A172 (cell line): ENCODE results near the gene LIM2. TPM values are rescaled to one million over a fixed set of nuclear protein-coding genes. Genes with fewer than 3 reads are reported as not detected.

Experiments used
- DNase-seq: peaks from one replicate; pipeline ENCODE4 v3.0.0-alpha.2; 2015; ENCODE audit warnings: low spot score
- total RNA-seq: library from RNA; depleted of rRNA; stranded (reverse); fragments of >200 nt; shearing (Covaris generic); gene quantifications from 2 replicates; pipeline ENCODE4 v1.2.3, GENCODE V29; 2014

LIM2 gene
- total RNA-seq, 1 experiment from 2014 or later = not detected

GRCh38 chr19:51396175-51396574 is 8.4 kb upstream of the LIM2 start:
- DNase-seq = no peak

- peak; percentile 96 for DNase-seq
Observed at GRCh38 chr19:51394050-51394836, 6.5 kb upstream of the LIM2 start.

GRCh38 chr19:51392701-51393100 is 4.9 kb upstream of the LIM2 start:
- DNase-seq = no peak

DNA sequence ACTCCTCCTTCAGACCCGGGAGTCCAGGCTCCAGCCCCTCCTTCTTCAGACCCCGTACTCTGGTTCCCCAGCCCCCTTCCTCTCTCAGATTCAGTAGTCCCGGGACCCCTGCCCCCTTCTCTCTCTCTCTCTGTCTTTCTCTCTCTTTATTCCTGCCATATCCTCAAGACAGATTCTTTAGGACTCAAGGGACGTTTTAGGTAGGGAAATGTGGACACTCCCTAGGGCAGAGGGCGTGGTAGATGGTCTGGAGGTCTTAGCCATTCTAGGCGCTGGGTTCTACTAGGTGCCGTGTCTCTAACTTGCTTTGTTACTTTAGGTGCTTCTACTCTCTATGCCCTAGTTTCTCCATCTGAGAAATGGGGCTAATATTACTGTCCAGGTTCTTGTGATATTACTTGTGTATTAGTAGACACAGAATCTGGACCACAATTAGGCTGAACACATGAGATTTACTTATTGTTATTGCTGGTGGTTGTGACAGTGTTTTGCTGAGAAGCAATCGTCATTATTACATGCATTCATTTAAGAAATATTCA is 3.4 kb upstream of the LIM2 start:
- no peak for DNase-seq

DNA sequence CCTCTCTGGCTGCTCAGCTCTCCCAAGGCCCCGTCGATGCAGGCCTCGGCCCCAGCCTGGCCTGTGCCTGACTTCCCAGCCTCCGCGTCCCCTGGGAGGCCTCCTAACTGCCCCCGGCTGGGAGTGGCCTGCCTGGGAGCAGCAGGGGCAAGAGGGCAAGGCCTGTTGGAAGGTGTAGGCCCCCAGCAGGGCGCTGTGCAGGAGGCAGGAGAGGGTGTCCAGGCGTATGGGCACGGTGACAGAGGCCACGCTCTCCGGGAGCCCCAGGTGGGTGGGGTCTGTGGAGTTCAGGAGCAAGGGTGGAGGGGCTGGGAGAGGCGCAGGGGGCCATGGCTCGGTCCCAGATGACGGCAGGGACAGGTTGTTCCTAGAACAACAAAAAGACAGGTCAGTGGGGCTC is 1.4 kb upstream of the LIM2 start:
- DNase-seq = no peak

DNA sequence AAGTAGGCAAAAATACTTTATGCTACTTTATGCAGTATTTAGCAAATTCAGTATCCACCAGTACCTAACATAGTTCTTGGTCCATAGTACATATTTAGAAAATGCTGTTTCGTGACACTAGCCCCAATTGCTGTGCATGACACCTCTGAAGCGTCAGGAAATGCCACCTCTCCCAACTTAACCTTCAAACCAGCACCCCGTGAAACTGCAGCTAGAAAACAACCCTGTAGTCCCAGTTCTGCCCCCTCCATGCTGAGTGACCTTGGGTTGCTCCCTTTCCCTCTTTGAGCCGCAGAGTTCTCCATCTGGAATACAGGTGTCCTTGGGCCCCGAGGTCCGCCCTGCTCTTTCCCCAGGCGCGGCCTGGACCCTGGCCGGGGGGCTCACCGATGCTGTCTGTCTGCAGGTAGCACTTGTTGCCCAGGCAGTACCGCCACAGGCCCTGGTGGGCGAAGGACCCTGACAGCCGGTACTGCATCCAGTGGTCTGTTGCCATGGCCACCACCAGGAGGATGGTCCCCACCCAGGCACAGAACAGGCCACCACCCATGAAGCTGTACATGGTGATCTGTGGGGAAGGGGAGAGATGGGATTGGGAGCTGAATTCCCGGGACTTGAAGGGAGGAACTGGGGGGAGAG is 773 bp downstream of the LIM2 start:
- no peak for DNase-seq

- no peak for DNase-seq
Observed at GRCh38 chr19:51382004-51382403, 5.8 kb downstream of the LIM2 start.

GRCh38 chr19:51380379-51380778 is 7.4 kb downstream of the LIM2 start:
- no peak for DNase-seq

GRCh38 chr19:51377422-51377821 is 10.4 kb downstream of the LIM2 start:
- no peak for DNase-seq

DNA sequence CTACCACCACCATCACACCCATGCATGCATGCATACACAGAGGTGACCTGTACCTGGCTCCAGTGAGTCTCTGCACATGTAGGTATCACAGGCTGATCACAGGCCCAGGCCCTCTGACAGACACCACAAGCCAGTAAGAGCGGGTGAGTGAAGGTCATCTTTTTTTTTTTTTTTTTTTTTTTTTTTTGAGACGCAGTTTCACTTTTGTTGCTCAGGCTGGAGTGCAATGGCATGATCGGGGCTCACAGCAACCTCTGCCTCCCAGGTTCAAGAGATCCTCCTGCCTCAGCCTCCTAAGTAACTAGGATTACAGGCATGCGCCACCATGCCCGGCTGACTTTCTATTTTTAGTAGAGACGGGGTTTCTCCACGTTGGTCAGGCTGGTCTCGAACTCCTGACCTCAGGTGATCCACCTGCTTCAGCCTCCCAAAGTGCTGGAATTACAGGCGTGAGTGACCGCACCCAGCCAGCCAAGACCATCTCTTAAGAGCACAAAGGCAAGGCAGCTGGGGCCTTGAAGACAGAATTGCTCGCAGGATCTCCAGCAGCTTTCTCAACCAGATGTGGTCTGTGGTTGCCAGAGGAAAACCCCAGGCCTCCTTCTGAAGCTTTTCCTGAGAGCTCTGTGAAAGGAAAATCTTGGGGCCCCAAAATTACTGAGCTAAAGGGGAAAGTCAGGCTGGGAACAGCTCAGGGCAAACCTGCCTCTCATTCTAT is 12.1 kb downstream of the LIM2 start:
- DNase-seq = no peak

GRCh38 chr19:51372649-51373504 is 14.9 kb downstream of the LIM2 start, which contains the start of gene NKG7:
Gene NKG7 (minus strand): TSS chr19:51372654. CDS start chr19:51372535, 119 bp downstream.
- DNase-seq = no peak

- no peak for DNase-seq
Observed at GRCh38 chr19:51372021-51372648, 15.6 kb downstream of the LIM2 start.

DNA sequence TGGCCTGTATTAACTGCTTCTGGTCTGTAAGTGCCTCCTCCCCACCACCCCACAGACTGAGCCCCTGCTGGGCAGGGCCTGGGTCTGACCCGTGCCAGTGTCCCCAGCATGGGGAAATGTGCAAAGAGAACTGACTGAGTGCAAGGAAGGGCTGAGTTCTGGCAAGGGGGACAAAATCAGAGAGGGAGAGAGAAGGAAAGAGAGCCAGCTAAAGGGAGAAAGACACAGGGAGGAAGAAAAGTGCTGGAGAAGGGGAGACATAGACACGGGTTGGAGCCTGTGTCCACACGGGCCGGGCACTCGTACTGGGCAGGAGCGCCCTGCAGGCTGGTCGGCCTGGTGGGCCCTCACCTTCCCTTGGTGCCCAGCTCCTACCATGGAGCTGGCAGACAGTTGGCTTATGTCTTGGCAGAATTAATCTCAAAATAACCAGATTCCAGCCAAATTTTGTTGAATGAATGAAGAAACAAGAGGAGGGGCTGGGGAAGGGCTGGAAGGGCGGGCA is 16.5 kb downstream of the LIM2 start:
- no peak for DNase-seq

DNA sequence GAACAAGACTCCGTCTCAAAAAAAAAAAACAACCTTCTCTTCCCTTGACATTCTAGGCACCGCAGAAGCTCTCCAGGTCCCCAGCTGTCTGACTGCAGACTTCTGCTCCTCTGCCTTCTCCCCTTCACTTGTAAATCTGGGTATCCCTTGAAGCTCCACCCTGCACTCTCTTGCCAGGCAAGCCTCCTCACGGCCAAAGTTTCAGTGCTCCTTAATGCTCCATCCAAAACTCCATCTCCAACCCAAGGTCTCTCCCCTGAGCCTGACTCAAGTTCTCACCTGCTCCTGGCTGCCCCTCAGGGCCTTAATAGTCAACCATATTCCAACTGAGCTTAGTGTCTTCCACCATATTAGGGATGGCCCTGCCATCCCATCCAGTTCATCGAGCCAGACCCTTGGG is 17.5 kb downstream of the LIM2 start:
- no peak for DNase-seq

GRCh38 chr19:51368366-51369282 is 19.1 kb downstream of the LIM2 start, which contains the start of gene CLDND2:
Gene CLDND2 (minus strand): TSS chr19:51369003. CDS start chr19:51368577, 426 bp downstream.
- no peak for DNase-seq

DNA sequence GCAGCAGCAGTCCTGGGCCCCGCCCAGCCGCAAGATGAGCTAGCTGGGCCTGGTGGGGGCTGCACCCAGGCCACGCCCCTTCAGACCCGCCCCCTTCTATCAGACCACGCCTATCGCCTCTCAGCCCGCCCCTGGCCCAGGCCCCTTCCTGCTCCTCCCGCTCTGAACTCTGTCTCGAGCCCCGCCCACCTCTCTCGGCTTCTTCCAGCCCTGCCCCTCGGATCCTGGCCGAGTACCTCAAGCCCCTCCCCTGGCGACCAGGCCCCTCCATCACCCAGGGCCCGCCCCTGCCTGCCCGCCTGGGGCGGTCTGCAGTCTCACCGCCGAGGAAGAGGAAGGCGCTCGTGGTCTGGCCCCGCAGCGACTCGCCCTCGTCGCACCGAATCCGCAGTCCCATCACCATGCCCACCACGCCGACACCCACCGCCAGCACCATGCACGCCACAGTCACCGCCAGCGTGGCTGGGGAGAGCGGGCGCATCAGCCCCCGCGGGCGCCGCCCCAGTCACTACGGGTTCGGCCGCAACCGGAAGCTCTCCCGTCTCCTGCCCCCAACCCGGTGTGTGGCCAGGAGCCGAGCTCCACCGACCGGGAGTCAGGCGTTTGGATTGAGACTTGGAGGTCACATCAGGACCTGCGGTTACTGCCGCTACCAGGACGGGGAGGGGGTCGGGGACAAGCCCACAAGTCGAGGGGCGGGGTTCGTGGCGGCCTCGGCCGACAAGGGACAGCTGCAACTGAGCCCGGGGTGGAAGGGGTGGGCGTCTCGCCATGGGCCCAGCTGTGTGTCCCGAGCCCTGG is 20.0 kb downstream of the LIM2 start:
- peak; percentile 90 for DNase-seq

GRCh38 chr19:51367255-51367564 is 20.6 kb downstream of the LIM2 start:
- DNase-seq = no peak

DNA sequence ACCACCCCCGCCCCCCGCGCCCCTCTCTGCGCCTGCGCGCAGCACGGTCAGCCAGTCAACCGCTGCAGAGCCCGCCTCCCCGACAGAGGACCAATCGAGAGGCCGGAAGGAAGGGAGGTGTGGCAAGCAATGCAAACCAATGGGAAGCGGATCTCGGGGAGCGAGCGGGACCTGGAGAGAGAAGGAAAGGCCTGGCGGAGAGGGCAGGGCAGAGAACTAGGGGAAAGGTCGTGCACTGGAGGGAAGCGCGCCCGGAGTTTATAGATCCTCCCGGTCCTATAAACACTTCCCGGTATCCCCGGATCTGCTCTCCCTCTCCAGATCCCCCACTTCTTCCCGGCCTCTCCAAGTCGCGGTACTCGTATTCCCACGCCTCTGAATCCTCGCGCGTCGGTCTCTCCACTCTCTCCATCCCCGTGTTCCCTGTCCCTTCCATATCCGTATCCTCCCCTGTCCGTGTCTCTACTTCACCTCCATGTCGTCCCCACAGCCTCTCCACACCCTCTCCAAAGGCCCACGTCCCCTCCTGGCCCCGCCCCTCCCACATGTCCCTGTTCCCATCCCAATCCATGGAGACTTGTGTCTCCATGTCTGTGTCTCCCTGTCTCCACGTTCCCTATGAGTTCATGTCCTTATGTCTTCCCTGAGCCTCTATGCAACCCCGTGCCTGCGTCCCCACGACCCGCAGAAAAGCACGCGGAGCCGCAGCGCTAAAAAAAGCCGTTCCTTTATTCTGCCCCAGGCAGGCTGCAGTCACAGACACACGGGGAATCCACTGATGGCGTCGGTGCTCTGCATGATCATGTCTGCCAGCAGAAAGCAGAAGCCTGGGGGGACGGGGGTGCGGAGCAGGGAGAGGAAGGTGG is 21.2 kb downstream of the LIM2 start:
- DNase-seq = peak; percentile 90
